HEK293 (cell line): ENCODE measurements around the gene SLC2A3.
A peak's percentile ranks its signal among the peaks of the same experiment; 100 is the strongest.

ENCODE experiments used
- EGR2 ChIP-seq: fragments of 450-650 bp; formaldehyde crosslinking; IDR thresholded peaks from 2 replicates; pipeline ENCODE4 v1.5.1; 2016; ENCODE audit warnings: low read depth, missing biosample characterization, missing genetic modification characterization
- GLI2 ChIP-seq: fragments of 450-650 bp; formaldehyde crosslinking; IDR thresholded peaks from 2 replicates; pipeline ENCODE4; 2017; ENCODE audit warnings: missing biosample characterization, missing genetic modification characterization, low read depth, borderline replicate concordance
- GLI4 ChIP-seq: fragments of 450-650 bp; formaldehyde crosslinking; IDR thresholded peaks from 2 replicates; pipeline ENCODE4 v1.5.1; 2016; ENCODE audit warnings: missing biosample characterization, missing genetic modification characterization
- KLF9 ChIP-seq: fragments of 450-650 bp; formaldehyde crosslinking; IDR thresholded peaks from 2 replicates; pipeline ENCODE4 v1.5.1; 2016; ENCODE audit warnings: missing biosample characterization, missing genetic modification characterization, low read depth
- MZF1 ChIP-seq: fragments of 450-650 bp; formaldehyde crosslinking; IDR thresholded peaks from 2 replicates; pipeline ENCODE4 v1.5.1; 2017; ENCODE audit warnings: missing biosample characterization, missing genetic modification characterization, borderline replicate concordance
- OVOL3 ChIP-seq: fragments of 450-650 bp; formaldehyde crosslinking; IDR thresholded peaks from 2 replicates; pipeline ENCODE4 v1.5.1; 2016; ENCODE audit warnings: missing biosample characterization, missing genetic modification characterization
- PATZ1 ChIP-seq: fragments of 450-650 bp; formaldehyde crosslinking; IDR thresholded peaks from 2 replicates; pipeline ENCODE4 v1.5.1; 2016; ENCODE audit warnings: missing biosample characterization, missing genetic modification characterization
- REST ChIP-seq: fragments of 450-650 bp; formaldehyde crosslinking; IDR thresholded peaks from 2 replicates; pipeline ENCODE4 v1.5.1; 2016; ENCODE audit warnings: missing biosample characterization, missing genetic modification characterization
- SCRT2 ChIP-seq: fragments of 450-650 bp; formaldehyde crosslinking; IDR thresholded peaks from 2 replicates; pipeline ENCODE4 v1.5.1; 2016; ENCODE audit warnings: missing biosample characterization, missing genetic modification characterization
- ZBTB48 ChIP-seq: fragments of 450-650 bp; formaldehyde crosslinking; IDR thresholded peaks from 2 replicates; pipeline ENCODE4 v1.5.1; 2016; ENCODE audit warnings: missing biosample characterization, missing genetic modification characterization
- ZFHX2 ChIP-seq: fragments of 450-650 bp; formaldehyde crosslinking; conservative IDR thresholded peaks from 2 replicates; pipeline ENCODE4 v1.5.1; 2016; ENCODE audit warnings: missing biosample characterization, missing genetic modification characterization
- ZNF112 ChIP-seq: fragments of 450-650 bp; formaldehyde crosslinking; IDR thresholded peaks from 2 replicates; pipeline ENCODE4 v1.5.0; 2017; ENCODE audit warnings: missing biosample characterization, missing genetic modification characterization
- ZNF24 ChIP-seq: fragments of 450-650 bp; formaldehyde crosslinking; IDR thresholded peaks from 2 replicates; pipeline ENCODE4 v1.5.1; 2016; ENCODE audit warnings: missing biosample characterization, missing genetic modification characterization
- ZNF280D ChIP-seq: fragments of 450-650 bp; formaldehyde crosslinking; IDR thresholded peaks from 2 replicates; pipeline ENCODE4 v1.5.1; 2016; ENCODE audit warnings: missing biosample characterization, missing genetic modification characterization
- ZNF341 ChIP-seq: fragments of 450-650 bp; formaldehyde crosslinking; IDR thresholded peaks from 2 replicates; pipeline ENCODE4; 2016; ENCODE audit warnings: low read depth, missing biosample characterization, missing genetic modification characterization
- ZNF513 ChIP-seq: fragments of 450-650 bp; IDR thresholded peaks from 2 replicates; pipeline ENCODE4 v1.5.1; 2018; ENCODE audit warnings: missing biosample characterization, missing genetic modification characterization
- ZNF529 ChIP-seq: fragments of 450-650 bp; formaldehyde crosslinking; IDR thresholded peaks from 2 replicates; pipeline ENCODE4 v1.5.1; 2017; ENCODE audit warnings: missing genetic modification characterization, missing biosample characterization; ENCODE audit not compliant: insufficient replicate concordance
- ZNF580 ChIP-seq: fragments of 450-650 bp; formaldehyde crosslinking; IDR thresholded peaks from 2 replicates; pipeline ENCODE4 v1.5.1; 2016; ENCODE audit warnings: missing biosample characterization, missing genetic modification characterization
- ZNF747 ChIP-seq: fragments of 450-650 bp; formaldehyde crosslinking; IDR thresholded peaks from 2 replicates; pipeline ENCODE4 v1.5.1; 2016; ENCODE audit warnings: missing biosample characterization, missing genetic modification characterization
- ZNF792 ChIP-seq: fragments of 450-650 bp; formaldehyde crosslinking; IDR thresholded peaks from 2 replicates; pipeline ENCODE4 v1.5.1; 2016; ENCODE audit warnings: missing biosample characterization, missing genetic modification characterization
- ZSCAN16 ChIP-seq: fragments of 450-650 bp; formaldehyde crosslinking; IDR thresholded peaks from 2 replicates; pipeline ENCODE4 v1.5.1; 2016; ENCODE audit warnings: missing biosample characterization, missing genetic modification characterization
- ZSCAN18 ChIP-seq: fragments of 450-650 bp; formaldehyde crosslinking; IDR thresholded peaks from 2 replicates; pipeline ENCODE4 v1.5.1; 2016; ENCODE audit warnings: missing biosample characterization, missing genetic modification characterization
- TF ChIP-seq, protein P1 (sequence below): fragments of 450-650 bp; formaldehyde crosslinking; IDR thresholded peaks from 2 replicates; pipeline ENCODE4 v1.5.1; 2017; ENCODE audit warnings: missing biosample characterization, missing genetic modification characterization
- TF ChIP-seq, protein P2 (sequence below): IDR thresholded peaks from 2 replicates; pipeline ENCODE4 v1.6.1; 2011; ENCODE audit warnings: mild to moderate bottlenecking, low read depth, low read length, borderline replicate concordance

Gene SLC2A3

DNA sequence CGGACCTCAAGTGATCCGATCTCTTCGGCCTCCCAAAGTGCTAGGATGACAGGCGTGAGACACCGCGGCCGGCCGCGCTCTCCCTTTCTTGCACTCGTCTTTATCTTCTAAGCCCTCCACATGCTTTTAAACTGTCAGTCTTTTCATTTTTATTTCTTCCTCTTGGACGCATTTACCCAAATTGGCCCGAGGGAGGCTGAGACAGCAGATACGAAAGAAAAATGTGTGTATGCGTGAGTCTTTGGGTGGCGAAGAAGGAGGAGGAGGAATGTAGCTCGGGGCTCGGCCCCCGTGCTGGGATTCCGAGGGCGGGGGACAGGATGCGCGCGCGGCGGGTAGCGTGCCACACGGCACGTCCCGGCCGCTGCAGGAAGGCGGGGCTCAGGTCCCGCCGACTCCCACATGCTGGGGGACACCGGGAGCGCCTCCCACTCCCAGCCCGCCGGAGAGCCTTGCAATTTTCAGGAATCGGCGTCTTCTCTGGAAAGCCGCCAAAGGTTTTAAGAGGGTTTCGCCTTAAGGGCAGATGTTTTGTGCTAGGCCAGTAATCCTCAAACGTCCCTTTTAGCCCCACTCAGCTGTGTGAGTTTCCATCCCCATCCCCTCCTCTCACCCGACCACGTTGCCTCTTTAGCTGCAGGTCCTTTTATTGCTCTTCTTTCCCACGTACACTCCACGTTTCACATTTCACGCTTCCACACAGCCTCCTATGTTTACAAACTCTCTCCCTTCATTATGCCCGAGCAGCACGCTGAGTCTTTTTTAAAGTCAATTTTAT is 34.7 kb upstream of the SLC2A3 start (continued):
- TF ChIP-seq ZSCAN18 (0 out of 2 replicates have a peak, but pooled peaks have one; percentile 57), ZFHX2 (tag by site-specific recombination) (peak; percentile 98), ZSCAN16 (tag by site-specific recombination) (no peak), ZNF580 (tag by site-specific recombination) (peak; percentile 18; the same call in 1 of the 2 replicates), ZNF747 (no peak), GLI2 (tag by site-specific recombination) (no peak), REST (tag by site-specific recombination) (peak; percentile 54; the same call in 1 of the 2 replicates), KLF9 (tag by site-specific recombination) (peak; percentile 69; the same call in 1 of the 2 replicates), ZNF513 (no peak), ZNF280D (tag by site-specific recombination) (no peak), ZNF792 (0 out of 2 replicates have a peak, but pooled peaks have one; percentile 57), ZBTB48 (tag by site-specific recombination) (no peak), OVOL3 (no peak; the same call in 1 of the 2 replicates), ZNF341 (tag by site-specific recombination) (peak; percentile 49), PATZ1 (tag by site-specific recombination) (peak; percentile 98), EGR2 (peak; percentile 94), ZNF24 (tag by site-specific recombination) (peak; percentile 9), MZF1 (tag by site-specific recombination) (peak; percentile 99), SCRT2 (tag by site-specific recombination) (peak; percentile 49; the same call in 1 of the 2 replicates), GLI4 (tag by site-specific recombination) (0 out of 2 replicates have a peak, but pooled peaks have one; percentile 37), ZNF112 (tag by site-specific recombination) (no peak), ZNF529 (tag by site-specific recombination) (no peak)
- TF ChIP-seq, protein P1, sequence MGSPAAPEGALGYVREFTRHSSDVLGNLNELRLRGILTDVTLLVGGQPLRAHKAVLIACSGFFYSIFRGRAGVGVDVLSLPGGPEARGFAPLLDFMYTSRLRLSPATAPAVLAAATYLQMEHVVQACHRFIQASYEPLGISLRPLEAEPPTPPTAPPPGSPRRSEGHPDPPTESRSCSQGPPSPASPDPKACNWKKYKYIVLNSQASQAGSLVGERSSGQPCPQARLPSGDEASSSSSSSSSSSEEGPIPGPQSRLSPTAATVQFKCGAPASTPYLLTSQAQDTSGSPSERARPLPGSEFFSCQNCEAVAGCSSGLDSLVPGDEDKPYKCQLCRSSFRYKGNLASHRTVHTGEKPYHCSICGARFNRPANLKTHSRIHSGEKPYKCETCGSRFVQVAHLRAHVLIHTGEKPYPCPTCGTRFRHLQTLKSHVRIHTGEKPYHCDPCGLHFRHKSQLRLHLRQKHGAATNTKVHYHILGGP (tag by site-specific recombination) = peak; percentile 65
- TF ChIP-seq, protein P2, sequence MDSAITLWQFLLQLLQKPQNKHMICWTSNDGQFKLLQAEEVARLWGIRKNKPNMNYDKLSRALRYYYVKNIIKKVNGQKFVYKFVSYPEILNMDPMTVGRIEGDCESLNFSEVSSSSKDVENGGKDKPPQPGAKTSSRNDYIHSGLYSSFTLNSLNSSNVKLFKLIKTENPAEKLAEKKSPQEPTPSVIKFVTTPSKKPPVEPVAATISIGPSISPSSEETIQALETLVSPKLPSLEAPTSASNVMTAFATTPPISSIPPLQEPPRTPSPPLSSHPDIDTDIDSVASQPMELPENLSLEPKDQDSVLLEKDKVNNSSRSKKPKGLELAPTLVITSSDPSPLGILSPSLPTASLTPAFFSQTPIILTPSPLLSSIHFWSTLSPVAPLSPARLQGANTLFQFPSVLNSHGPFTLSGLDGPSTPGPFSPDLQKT = no peak
